OCI-LY1 (cell line): ENCODE measurements around the gene FGF10.

ENCODE experiments used
- H2AFZ ChIP-seq: fragments of 200-600 bp; sonication (generic), shearing (Covaris generic); 2 replicates; pipeline ENCODE4 v1.6.0; 2014; ENCODE audit warnings: antibody characterized with exemption, mild to moderate bottlenecking, low read length
- H3F3A ChIP-seq: fragments of 200-600 bp; sonication (generic), shearing (Covaris generic); 2 replicates; pipeline ENCODE4 v1.6.0; 2014; ENCODE audit warnings: mild to moderate bottlenecking, antibody characterized with exemption, low read length, moderate library complexity; ENCODE audit not compliant: insufficient read depth
- H3K27ac ChIP-seq: fragments of 200-600 bp; sonication (generic); 2 replicates; pipeline ENCODE4 v1.5.1; 2014; ENCODE audit warnings: low read length, mixed run types, mild to moderate bottlenecking, low read depth; ENCODE audit not compliant: poor library complexity, severe bottlenecking
- H3K27me3 ChIP-seq: fragments of 200-600 bp; sonication (generic); 2 replicates; pipeline ENCODE4 v1.6.0; 2014; ENCODE audit warnings: antibody characterized with exemption, mild to moderate bottlenecking, low read length, moderate library complexity; ENCODE audit not compliant: insufficient read depth
- H3K36me3 ChIP-seq: fragments of 200-600 bp; sonication (generic); 2 replicates; pipeline ENCODE4 v1.6.1; 2014; ENCODE audit warnings: mild to moderate bottlenecking, antibody characterized with exemption, low read length, moderate library complexity, mixed read lengths; ENCODE audit not compliant: insufficient read depth
- H3K4me1 ChIP-seq: fragments of 200-600 bp; sonication (generic); 2 replicates; pipeline ENCODE4 v1.5.1; 2014; ENCODE audit warnings: mild to moderate bottlenecking, low read length, moderate library complexity; ENCODE audit not compliant: insufficient read depth, severe bottlenecking
- H3K4me2 ChIP-seq: fragments of 200-600 bp; sonication (generic), shearing (Covaris generic); 2 replicates; pipeline ENCODE4 v1.6.1; 2014; ENCODE audit warnings: low read length
- H3K4me3 ChIP-seq: fragments of 200-600 bp; sonication (generic); 2 replicates; pipeline ENCODE4 v1.5.1; 2014; ENCODE audit warnings: low read length, low read depth, mild to moderate bottlenecking, mixed read lengths; ENCODE audit not compliant: poor library complexity, severe bottlenecking
- H3K79me2 ChIP-seq: fragments of 200-600 bp; shearing (Covaris generic); 2 replicates; pipeline ENCODE4 v1.6.1; 2016; ENCODE audit warnings: mixed run types, low read length, mixed read lengths; ENCODE audit not compliant: insufficient read depth
- H3K9ac ChIP-seq: fragments of 200-600 bp; sonication (generic), shearing (Covaris generic); 2 replicates; pipeline ENCODE4 v1.6.1; 2014; ENCODE audit warnings: mild to moderate bottlenecking, low read length, mixed read lengths
- H3K9me2 ChIP-seq: fragments of 200-600 bp; sonication (generic), shearing (Covaris generic); 2 replicates; pipeline ENCODE4 v1.6.1; 2014; ENCODE audit warnings: low read depth, mild to moderate bottlenecking, low read length, mixed read lengths
- H3K9me3 ChIP-seq: fragments of 200-600 bp; shearing (Covaris generic); 2 replicates; pipeline ENCODE4 v1.6.1; 2014; ENCODE audit warnings: low read length, mixed read lengths
- H4K20me1 ChIP-seq: fragments of 200-600 bp; sonication (generic), shearing (Covaris generic); 2 replicates; pipeline ENCODE4 v1.6.0; 2016; ENCODE audit warnings: mild to moderate bottlenecking, low read length; ENCODE audit not compliant: insufficient read depth
- CTCF ChIP-seq: fragments of 200-600 bp; sonication (generic), shearing (Covaris generic); IDR thresholded peaks from 2 replicates; pipeline ENCODE4 v1.5.1; 2017; ENCODE audit warnings: mild to moderate bottlenecking, antibody characterized with exemption, low read length, moderate library complexity, mixed read lengths
- EZH2 ChIP-seq: fragments of 200-600 bp; sonication (generic), shearing (Covaris generic); IDR thresholded peaks from 2 replicates; pipeline ENCODE4 v1.8.0; 2017; ENCODE audit warnings: borderline replicate concordance, mixed run types, mild to moderate bottlenecking, antibody characterized with exemption, low read length, moderate library complexity, mixed read lengths

The FGF10 gene

GRCh38 chr5:44365345-44365744, 23.9 kb downstream of the FGF10 start:
- H3K4me2 ChIP-seq: no peak overlapping the region
- no peak overlapping the region for H3K4me3 ChIP-seq
- no peaks in the 10 kb centered on the region for H3K36me3 ChIP-seq
- no peaks in the 10 kb centered on the region for H3K9me3 ChIP-seq
- no peaks in the 10 kb centered on the region for H3K9me2 ChIP-seq
- no peaks in the 10 kb centered on the region for H3K4me1 ChIP-seq
- no peaks in the 10 kb centered on the region for H3F3A ChIP-seq
- no peaks in the 10 kb centered on the region for H3K27me3 ChIP-seq
- no peak overlapping the region for H3K9ac ChIP-seq
- TF ChIP-seq CTCF (no peak), EZH2 (no peak)
- no peak overlapping the region for H3K27ac ChIP-seq
- no peak overlapping the region for H2AFZ ChIP-seq
- no peaks in the 10 kb centered on the region for H4K20me1 ChIP-seq
- H3K79me2 ChIP-seq: no peaks in the 10 kb centered on the region

- H3F3A ChIP-seq: no peaks in the 10 kb centered on the region
- no peak overlapping the region for H3K9ac ChIP-seq
- no peak overlapping the region for H3K4me2 ChIP-seq
- no peaks in the 10 kb centered on the region for H3K36me3 ChIP-seq
- TF ChIP-seq CTCF (no peak), EZH2 (no peak)
- H3K27me3 ChIP-seq: no peaks in the 10 kb centered on the region
- no peak overlapping the region for H3K27ac ChIP-seq
- H3K4me3 ChIP-seq: no peak overlapping the region
- H3K4me1 ChIP-seq: no peaks in the 10 kb centered on the region
- no peaks in the 10 kb centered on the region for H3K9me3 ChIP-seq
- H2AFZ ChIP-seq: no peak overlapping the region
- no peaks in the 10 kb centered on the region for H4K20me1 ChIP-seq
- no peaks in the 10 kb centered on the region for H3K9me2 ChIP-seq
- no peaks in the 10 kb centered on the region for H3K79me2 ChIP-seq
These were observed 25.1 kb downstream of the FGF10 start for GRCh38 chr5:44364097-44364496.

GRCh38 chr5:44361342-44362001, 27.7 kb downstream of the FGF10 start:
- H3K27me3 ChIP-seq: no peaks in the 10 kb centered on the region

More at GRCh38 chr5:44361342-44362001, 27.7 kb downstream of the FGF10 start:
- Histone ChIP-seq H4K20me1 (no peaks in the 10 kb centered on the region), H3K36me3 (no peaks in the 10 kb centered on the region), H3K27ac (no peak overlapping the region), H3F3A (no peaks in the 10 kb centered on the region), H3K4me2 (no peak overlapping the region), H3K4me3 (no peak overlapping the region), H3K4me1 (no peaks in the 10 kb centered on the region), H3K9me2 (no peaks in the 10 kb centered on the region), H2AFZ (no peak overlapping the region), H3K9ac (no peak overlapping the region), H3K79me2 (no peaks in the 10 kb centered on the region), H3K9me3 (no peaks in the 10 kb centered on the region)
- TF ChIP-seq CTCF (no peak), EZH2 (no peak)
